HG02852 (cell line): Measurements from ENCODE around the gene MIOS.

Experiments used
- ATAC-seq: cut with Tn5 transposase; IDR thresholded peaks from one replicate; pipeline ENCODE4 v1.9.1; 2021; ENCODE audit warnings: mild to moderate bottlenecking, moderate library complexity; ENCODE audit not compliant: unreplicated experiment

Gene MIOS

GRCh38 chr7:7581531-7582179 lies 15.0 kb downstream of the MIOS start:
- no peak for ATAC-seq

GRCh38 chr7:7582596-7582995 lies 15.9 kb downstream of the MIOS start:
- ATAC-seq = no peak

GRCh38 chr7:7583731-7584130 lies 17.0 kb downstream of the MIOS start:
- ATAC-seq = no peak

GRCh38 chr7:7584653-7585052 lies 18.0 kb downstream of the MIOS start:
- ATAC-seq = no peak

GRCh38 chr7:7585241-7585928 lies 18.7 kb downstream of the MIOS start:
- no peak for ATAC-seq

- ATAC-seq = no peak
Measured at GRCh38 chr7:7595451-7595850, 28.8 kb downstream of the MIOS start.

- ATAC-seq = no peak
Measured at GRCh38 chr7:7596176-7596575, 29.5 kb downstream of the MIOS start.

GRCh38 chr7:7607010-7607409 lies 40.3 kb downstream of the MIOS start:
- ATAC-seq = no peak

- ATAC-seq = no peak
Measured at GRCh38 chr7:7609330-7609729, 42.6 kb downstream of the MIOS start.

GRCh38 chr7:7612519-7612918 lies 45.8 kb downstream of the MIOS start:
- ATAC-seq = no peak

- no peak for ATAC-seq
Measured at GRCh38 chr7:7613210-7613609, 46.5 kb downstream of the MIOS start.

- ATAC-seq = no peak
Measured at GRCh38 chr7:7614018-7614741, 47.5 kb downstream of the MIOS start.

- ATAC-seq = no peak
Measured at GRCh38 chr7:7617550-7617949, 50.9 kb downstream of the MIOS start.

GRCh38 chr7:7618410-7618809 lies 51.7 kb downstream of the MIOS start:
- ATAC-seq = no peak

GRCh38 chr7:7620236-7620635 lies 53.6 kb downstream of the MIOS start:
- no peak for ATAC-seq

- ATAC-seq = no peak
Measured at GRCh38 chr7:7620644-7621210, 54.0 kb downstream of the MIOS start.

GRCh38 chr7:7628476-7628875 lies 61.8 kb downstream of the MIOS start:
- no peak for ATAC-seq

- ATAC-seq = no peak
Measured at GRCh38 chr7:7630626-7631329, 64.1 kb downstream of the MIOS start.

GRCh38 chr7:7639421-7639820 lies 72.7 kb downstream of the MIOS start:
- ATAC-seq = no peak

GRCh38 chr7:7639847-7640220 lies 73.2 kb downstream of the MIOS start:
- peak; percentile 12 for ATAC-seq
